ENCODE results near the gene ACTA2. TPM values are rescaled to one million over a fixed set of nuclear protein-coding genes. Genes with fewer than 3 reads are reported as not detected.
A peak's percentile ranks its signal among the peaks of the same experiment; 100 is the strongest.

Gene ACTA2
- total RNA-seq, 2 donors from 2014 or later = 57.1 to 245 TPM

DNA sequence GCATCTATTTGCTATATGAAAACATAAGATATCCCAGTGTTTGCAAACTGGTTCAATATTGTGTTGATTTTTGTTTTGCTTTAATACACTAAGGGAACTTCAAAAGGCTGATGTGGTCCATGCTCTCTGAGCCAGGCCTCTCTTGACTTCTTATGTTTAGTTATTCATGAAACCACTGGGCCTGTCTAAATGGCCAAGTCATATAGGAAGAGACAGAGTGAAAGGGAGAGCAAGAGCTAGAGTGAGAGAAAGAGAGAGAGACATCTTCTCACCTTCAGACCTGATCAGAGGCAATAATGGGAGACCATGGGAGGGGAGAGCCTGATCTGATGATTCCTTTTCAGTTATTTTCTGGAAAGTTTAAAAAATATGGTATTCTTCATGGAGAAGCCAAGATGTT lies 32.0 kb upstream of the ACTA2 start:
- DNase-seq = no peak
- intact Hi-C loops (cut with DNase I, micrococcal nuclease) = no loop called here
- ATAC-seq = no peak

DNA sequence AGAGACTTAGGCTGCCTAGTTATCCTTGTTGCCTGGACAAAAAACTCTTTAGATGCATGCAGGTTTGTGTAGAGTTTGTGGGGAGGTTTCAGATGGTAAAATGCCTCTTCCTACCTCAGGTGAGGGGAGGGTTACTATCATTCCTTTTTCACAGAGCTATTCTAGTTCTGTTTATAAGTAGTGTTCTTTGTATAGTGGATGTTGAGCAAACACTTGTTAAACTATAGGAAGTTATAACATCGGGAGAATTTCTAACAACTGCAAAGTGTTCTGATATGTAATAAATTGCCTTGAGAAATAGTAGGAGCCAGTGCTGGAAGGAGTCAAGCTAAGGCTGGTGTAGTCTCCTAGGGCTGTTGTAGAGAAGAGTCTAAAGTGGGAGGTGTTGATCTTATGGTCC lies 31.4 kb upstream of the ACTA2 start:
- intact Hi-C loops (cut with DNase I, micrococcal nuclease) = no loop called here
- DNase-seq = no peak
- peak; percentile 61 for ATAC-seq

DNA sequence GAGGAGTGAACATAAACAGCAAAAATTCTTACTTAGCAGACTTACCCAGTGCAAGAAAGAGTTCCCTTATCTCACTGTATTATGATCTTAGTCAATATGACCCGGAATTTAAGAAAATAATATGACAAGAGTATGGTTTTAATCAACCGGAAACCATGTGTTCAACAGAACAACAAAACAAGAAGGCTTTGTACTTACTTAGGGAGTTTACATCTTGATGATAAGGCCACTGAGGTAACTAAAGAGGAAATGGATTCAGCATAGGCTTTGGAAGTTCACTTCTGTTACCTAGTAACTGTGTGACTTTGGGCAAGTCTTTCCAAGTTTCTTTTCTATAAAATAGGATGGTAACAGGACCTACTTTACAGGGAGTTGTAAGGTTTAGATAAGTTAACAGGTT lies 30.6 kb upstream of the ACTA2 start:
- ATAC-seq = peak; percentile 47
- no peak for DNase-seq
- intact Hi-C loops (cut with DNase I, micrococcal nuclease) = no loop called here

DNA sequence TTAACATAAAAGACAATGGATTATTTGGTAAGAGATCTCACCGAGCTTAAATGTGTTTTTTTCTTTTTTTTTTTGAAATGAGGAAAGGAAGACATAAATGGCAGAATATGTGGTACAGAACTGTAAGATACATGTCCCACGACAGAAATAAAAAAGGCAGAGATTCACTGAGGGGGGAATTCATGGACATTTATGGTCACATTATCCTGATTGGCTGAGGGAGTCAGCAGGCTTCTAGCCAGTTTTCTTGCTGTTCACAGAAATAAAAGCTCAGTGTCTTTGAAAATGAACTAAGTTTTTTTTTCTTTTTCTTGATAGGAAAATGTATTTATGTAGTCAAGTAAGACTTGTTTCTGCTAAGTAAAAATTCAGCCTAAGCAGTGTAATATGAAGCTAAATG lies 29.8 kb upstream of the ACTA2 start:
- no peak for DNase-seq
- intact Hi-C loops (cut with DNase I, micrococcal nuclease) = no loop called here
- ATAC-seq = no peak

DNA sequence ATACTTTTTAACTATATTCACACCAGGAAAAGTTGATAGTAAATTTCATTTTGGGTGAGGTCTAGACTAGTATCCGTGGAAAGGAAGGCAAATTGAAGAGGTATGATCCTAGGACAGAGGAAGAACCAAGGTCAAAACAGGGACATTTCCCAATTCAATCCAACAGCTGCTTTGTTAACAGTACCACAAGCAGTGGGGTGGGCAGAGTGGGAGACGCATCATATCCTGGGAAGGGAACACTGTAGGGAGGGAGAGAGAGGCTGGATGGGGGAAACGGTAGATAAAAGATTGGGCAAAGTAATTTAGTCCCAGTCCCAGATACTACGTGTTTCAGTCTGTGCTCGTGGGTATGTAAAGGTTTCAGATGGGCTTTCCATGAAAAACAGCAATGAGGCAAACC lies 28.9 kb upstream of the ACTA2 start:
- ATAC-seq = no peak
- intact Hi-C loops (cut with DNase I, micrococcal nuclease) = no loop called here
- DNase-seq = no peak

DNA sequence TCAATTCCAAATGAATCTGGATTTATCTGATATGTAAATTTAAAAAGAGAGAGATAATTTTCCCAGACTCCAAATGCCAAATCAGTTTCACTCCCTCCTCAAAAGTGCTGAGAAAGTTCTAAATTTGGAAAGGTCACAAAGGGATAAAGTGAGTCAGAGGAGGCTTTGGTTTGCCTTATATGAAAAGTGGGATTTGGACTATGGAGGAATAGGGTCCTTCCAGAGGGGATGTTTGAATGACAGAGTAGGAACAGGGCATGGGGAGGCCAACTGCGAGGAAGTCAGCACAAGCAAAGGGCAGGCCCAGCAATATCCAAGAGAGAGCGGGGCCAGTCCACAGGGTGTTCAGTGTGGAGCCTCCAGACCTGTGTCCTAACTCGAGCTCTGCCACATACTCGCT lies 28.2 kb upstream of the ACTA2 start:
- DNase-seq (no peak), ATAC-seq (no peak)
- intact Hi-C loops (cut with DNase I, micrococcal nuclease) = no loop called here

DNA sequence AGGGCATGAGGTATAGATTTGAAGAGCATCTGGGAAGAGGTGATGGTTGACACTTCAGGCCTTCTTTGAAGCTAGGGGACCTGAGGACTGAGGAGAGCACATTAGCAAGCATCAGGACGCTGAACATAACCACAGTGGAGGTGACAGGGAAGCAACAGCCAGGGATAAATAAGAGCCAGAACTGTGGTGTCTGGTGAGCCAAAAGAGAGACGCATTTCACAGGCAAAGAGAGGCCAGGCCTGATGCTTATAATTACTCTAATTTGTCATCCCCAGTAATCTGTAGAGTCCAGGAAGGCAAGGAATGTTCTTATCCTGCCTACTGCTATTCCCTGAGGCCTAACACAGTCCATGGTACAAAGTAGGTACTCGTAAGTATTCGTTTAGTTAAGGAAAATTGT lies 27.7 kb upstream of the ACTA2 start:
- ATAC-seq (no peak), DNase-seq (no peak)
- intact Hi-C loops (cut with DNase I, micrococcal nuclease) = no loop called here

DNA sequence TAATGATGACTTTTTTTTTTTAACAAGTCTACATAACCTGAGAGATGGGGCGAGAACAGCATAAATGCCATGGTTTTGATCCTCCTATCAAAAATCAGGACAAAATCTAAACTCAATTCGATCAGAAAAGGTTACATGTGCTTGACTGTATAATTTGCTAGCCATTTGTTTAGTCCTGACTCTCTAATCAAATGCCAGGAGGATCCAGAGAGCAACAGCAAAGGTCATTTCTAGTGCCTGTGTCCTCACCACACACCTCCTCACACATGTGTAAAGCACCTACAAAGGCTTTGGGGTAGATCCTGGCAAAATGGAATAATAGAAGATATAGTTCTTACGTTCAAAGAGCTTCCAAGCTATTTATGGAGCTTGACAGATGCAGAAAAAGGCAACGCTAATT lies 27.0 kb upstream of the ACTA2 start:
- ATAC-seq (no peak), DNase-seq (no peak)
- intact Hi-C loops (cut with DNase I, micrococcal nuclease) = no loop called here

DNA sequence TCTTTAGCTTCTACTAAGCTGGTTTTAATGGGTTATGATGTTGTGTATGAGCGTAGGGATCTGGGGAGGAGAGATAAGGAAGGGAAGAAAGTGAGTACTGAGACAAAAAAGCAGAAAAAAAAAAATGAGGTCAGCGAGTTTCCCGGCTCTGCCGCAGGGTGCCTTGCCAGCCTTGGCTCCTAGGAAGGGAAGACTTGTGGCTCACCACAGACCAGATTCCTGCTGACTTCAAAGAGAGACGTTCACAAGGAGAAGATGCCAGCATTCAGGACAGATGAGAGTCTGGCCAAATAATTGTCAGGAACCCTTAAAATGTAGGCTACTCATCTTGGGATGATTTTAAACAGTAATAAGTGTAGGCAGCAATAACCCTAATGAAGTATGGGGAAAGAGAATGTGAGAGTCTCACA lies 26.6 kb upstream of the ACTA2 start:
- intact Hi-C loops (cut with DNase I, micrococcal nuclease) = no loop called here
- no peak for ATAC-seq

DNA sequence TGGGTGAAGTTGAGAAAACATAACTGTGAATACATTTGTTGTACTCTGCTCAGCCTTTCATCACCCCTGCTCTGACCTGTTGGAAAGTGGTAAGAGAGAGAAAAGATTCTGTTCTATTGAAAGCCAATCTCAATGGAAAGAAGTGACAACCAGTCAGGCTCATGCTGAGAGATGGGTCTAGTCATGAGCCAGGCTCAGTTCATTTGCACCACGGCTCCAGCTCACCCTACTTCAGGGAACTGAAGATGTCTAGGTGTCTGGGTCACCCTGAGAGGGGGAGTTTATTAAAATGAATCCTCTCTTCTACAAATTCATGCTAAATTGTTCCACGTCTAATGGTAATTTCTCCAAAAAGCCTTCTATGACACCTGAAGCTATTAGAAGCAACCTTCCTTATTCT lies 25.9 kb upstream of the ACTA2 start:
- intact Hi-C loops (cut with DNase I, micrococcal nuclease) = no loop called here

More for the DNA sequence above, 26.6 kb upstream of the ACTA2 start:
- DNase-seq = peak in 1 of 2 donors; percentile 62

DNA sequence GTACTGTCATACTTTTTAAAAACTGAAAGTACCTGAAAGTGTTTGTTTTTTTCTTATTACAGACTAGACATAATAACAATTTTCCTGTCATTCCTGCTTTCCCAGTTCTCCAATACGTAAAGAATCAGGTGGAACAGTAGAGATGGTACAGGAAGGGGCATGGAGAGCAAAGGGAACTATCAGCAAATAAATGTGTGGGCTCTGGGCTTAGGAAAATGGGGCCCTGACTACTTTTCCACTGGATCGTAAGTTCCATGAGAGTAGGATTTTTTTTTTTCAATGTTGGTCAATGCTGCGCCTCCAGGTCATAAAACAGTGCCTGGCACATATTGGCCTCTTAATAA lies 22.8 kb upstream of the ACTA2 start:
- DNase-seq = no peak
- ATAC-seq = peak; percentile 49
- intact Hi-C loops (cut with DNase I, micrococcal nuclease) = no loop called here

More for the DNA sequence above, 25.9 kb upstream of the ACTA2 start:
- no peak for ATAC-seq
- DNase-seq = no peak

DNA sequence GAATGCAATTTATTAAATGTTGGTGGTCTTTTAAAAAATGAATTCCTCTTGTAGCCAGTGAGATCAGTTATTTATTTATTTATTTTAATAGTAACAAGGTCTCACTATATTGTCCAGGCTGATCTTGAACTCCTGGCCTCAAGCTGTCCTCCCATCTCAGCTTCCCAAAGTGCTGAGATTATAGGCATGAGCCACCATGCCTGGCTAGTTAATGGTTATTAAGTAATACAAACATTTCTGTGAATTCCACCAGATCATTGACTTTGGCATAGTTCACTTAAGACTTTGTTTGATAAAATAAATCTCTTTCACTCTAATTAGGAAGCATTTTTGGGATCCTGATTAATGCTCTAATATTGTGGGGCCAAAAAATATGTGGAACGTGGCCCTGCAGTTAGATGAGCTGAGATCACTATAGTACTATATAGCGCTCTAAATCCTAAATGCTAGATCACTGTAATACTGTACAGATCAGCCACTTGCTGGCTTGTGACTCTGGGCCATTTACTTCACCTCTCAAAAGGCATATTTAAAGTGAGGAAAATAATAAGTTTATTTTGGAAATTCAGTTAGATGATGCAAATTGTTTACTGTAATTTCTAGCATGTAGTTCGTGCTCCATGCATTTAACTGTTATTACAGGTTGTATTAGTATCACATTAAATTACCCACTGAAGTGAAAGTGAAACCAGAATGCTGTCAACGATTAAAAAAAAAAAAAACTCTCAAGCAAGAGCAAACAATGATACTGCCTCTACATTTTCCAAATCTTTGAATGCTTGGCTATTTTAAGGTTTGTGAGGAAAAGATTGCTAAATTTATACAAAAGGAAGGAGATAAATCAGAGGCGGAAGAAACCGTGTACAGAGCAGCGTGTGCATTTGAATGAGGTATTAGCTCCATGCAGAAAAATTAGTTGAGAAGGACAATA lies 22.1 kb upstream of the ACTA2 start:
- no peak for DNase-seq
- intact Hi-C loops (cut with DNase I, micrococcal nuclease) = no loop called here

DNA sequence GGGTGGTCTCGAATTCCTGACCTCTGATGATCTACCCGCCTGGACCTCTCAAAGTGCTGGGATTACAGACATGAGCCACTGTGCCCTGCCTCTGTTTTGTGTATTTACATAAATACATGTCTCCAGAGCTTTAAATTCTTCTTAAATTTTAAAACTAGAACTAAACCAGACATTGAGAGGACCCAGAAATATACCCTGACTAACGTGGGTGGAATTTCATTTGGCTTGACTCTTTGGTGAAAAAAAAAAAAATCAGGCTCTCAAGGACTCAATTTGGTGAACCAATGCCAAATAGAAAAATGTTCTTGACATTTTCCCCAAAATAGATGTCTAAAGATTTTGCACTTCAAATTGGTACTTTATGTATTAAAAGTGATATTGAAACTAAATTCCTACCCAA lies 21.4 kb upstream of the ACTA2 start:
- intact Hi-C loops (cut with DNase I, micrococcal nuclease) = no loop called here
- no peak for ATAC-seq
- DNase-seq = no peak

More for the DNA sequence above, 22.1 kb upstream of the ACTA2 start:
- peak; percentile 79 for ATAC-seq

DNA sequence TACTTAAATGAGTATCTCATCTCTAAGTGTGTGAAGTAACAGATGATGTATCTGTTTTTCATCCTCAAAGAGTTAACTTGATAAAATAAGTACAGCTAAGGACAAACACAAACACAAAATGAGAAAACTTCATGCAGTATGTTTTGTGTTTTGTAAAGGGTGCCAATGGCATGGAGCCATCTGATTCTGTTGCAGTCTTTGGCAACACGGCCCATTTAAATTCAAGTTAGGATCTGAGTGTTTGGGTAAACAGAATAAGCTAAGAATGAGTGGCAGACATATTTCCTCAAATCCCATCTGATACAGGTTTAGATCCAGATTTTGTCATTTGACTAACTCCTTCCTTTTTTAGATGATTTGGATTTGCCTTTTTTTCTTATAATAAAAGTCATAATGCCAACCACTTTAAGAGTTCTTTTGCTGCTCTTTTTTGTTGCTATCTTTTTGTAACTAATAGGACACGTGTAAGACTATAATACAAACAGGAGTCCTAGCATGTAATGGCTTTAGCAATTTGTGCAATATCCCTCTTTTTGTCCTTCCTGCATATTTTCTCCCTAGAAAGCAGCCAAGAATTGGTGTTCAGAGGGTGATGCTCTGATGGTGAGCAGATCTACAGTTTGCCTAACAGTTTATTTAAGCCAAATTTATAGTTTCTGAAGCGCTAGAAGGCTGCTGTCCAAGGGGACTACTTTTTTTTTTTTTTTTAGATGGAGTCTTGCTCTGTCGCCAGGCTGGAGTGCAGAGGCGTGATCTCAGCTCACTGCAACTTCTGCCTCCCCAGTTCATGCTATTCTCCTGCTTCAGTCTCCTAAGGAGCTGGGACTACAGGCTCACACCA lies 18.9 kb upstream of the ACTA2 start:
- intact Hi-C loops (cut with DNase I, micrococcal nuclease) = no loop called here
- ATAC-seq = no peak
- no peak for DNase-seq

DNA sequence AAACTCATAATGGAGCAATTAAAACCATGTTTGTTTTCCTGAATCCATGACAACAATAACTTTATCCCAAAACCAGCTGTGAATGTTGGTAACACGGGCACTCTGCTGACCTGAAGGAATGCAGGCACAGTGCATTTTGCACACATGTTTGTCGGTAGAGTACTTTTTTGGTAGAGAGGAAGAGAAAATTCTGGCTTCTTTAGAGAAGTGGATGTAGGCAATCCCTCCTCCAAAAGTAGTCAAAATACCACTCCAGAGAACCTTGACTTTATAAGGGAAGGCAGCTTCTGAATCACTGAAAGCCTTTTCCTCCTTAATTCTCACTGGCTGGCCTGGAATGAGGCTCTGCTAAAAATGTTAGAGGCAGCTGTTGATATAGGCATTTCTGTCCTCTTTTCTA lies 15.8 kb upstream of the ACTA2 start:
- ATAC-seq (no peak), DNase-seq (no peak)
- intact Hi-C loops (cut with DNase I, micrococcal nuclease) = no loop called here

DNA sequence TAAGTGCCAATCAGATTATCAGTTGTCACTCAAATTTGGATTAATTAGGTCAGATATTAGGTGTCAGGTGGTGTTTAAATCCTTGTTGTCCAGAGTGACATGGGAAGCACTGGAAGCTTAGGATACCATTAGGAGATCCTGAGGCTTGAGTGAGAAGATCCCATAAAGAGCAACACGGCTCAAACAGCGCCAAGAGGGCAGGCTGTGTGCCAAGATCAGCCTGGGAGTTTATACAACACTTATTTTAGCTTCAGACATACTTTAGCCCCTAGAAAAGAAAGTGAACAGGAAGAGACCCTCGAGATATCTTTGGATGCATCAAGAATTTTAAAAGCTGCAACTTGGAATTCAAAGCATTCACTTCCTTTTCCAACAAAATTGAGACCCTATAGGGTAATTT lies 14.2 kb upstream of the ACTA2 start:
- intact Hi-C loops (cut with DNase I, micrococcal nuclease) = no loop called here
- ATAC-seq = no peak
- peak in 1 of 2 donors; percentile 27 for DNase-seq

DNA sequence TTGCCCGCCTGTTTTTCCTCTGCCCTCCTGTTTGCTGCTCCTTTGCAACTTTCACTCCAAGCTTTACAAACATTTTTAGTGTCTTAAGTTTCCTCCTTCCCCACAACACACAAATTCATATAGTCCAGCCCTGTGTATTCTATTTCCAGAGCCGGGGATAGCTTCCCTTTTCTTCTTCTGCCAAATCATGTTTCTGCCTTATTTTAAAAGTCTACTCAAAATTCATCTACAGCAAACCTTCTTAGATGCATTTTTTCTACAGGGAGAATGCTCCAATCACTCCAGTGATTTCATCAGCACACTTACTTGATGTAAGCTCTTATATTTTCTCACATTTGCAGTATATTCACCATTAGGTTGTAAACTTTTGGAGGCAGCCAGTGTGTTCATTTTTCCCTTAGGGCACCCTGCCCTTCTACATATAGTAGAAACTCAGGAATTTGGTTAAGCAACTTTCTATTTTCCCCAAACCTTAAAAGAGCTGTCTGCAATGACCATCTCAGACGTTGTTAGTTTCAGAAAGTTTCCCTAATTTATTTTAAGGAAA lies 12.4 kb upstream of the ACTA2 start:
- intact Hi-C loops (cut with DNase I, micrococcal nuclease) = no loop called here

DNA sequence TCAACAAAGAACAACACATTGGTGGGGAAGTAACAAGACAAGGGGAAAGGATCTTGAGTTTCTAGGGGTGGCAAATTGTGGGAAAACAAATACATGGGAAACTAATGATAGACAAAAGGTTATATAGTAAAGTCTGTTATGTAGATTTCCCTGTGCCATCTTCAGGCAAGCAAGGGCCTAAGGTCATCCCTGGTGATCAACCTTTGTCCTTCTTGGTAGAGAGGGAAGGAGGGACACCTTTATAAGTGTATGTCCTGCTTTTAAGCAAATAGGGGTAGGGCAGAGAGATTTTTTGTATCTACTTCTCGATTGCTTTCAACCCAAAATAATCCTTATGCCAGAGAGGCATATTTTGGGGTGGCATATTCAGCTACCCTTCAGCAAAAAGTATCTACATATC lies 11.8 kb upstream of the ACTA2 start:
- ATAC-seq (peak; percentile 59), DNase-seq (no peak)
- intact Hi-C loops (cut with DNase I, micrococcal nuclease) = no loop called here

More for the DNA sequence above, 12.4 kb upstream of the ACTA2 start:
- DNase-seq (no peak), ATAC-seq (no peak)

DNA sequence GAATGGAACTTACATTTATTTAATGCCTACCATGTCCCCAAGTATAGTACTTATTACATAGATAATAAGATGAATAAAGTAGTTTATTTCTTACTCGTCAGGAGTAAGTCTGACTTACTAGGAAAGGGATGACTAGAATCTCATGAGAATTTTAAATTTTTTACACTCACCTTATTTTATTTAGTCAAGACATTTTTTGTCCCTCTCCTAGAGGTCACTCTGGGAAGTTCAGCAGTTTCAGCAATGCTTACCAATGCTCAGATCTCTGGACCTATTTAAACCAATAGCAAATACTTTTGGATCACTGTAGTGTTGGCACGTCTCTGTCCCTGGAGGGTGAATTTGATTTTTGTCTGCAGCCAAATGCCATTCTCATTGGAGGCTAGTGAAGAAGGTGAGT lies 10.7 kb upstream of the ACTA2 start:
- DNase-seq = no peak
- no peak for ATAC-seq
- intact Hi-C loops (cut with DNase I, micrococcal nuclease) = no loop called here

DNA sequence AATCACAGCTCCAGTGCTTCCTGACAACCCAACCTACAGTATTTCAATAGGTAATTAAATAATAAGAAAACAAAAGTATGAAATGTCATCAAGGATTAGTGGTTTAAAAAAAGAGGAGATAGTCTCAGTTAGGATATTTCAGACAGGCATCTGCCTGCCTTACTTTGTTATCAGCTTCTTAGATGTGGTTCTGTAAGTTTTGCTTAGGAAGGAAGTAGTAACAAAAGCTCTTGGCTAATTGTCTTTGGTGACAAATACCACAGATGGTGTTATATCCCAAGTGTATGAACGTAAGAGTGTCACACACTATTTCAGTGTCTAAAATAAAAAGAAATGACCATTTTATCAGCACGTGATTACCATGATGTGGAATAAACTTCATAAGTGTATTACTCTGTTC lies 9.8 kb upstream of the ACTA2 start:
- ATAC-seq (no peak), DNase-seq (no peak)
- intact Hi-C loops (cut with DNase I, micrococcal nuclease) = no loop called here

All from left colon (tissue), 2 donors.